NCI-H1417 (cell line): Measurements from ENCODE around the gene OR52N5.

Experiments used
- DNase-seq, 3 experiments: peaks; one replicate each; lab custom pipeline; 2025; lab: John Stamatoyannopoulos, UW

OR52N5 gene

GRCh38 chr11:5783255-5783654 is at the start of gene OR52N5:
Gene OR52N5, minus strand, starts transcription at chr11:5783355. Its CDS starts 4,721 bp downstream, at chr11:5778634.
- no peak for DNase-seq

- DNase-seq = no peak
Observed at GRCh38 chr11:5831196-5831829, 48.2 kb upstream of the OR52N5 start.

GRCh38 chr11:5818245-5818886 is 35.2 kb upstream of the OR52N5 start:
- no peak for DNase-seq

GRCh38 chr11:5815534-5815933 is 32.4 kb upstream of the OR52N5 start:
- DNase-seq = no peak

- no peak for DNase-seq
Observed at GRCh38 chr11:5809905-5810795, 27.0 kb upstream of the OR52N5 start.

GRCh38 chr11:5809122-5809519 is 26.0 kb upstream of the OR52N5 start:
- DNase-seq = no peak

- peak; percentile 29 to 65 (median 38) for DNase-seq
Observed at GRCh38 chr11:5808500-5809121, 25.5 kb upstream of the OR52N5 start, which contains the start of gene OR52N2. Gene OR52N2, plus strand, starts transcription at chr11:5808924. Its CDS starts 11,412 bp downstream, at chr11:5820336.

GRCh38 chr11:5807580-5807979 is 24.4 kb upstream of the OR52N5 start:
- DNase-seq = no peak

- DNase-seq = no peak
Observed at GRCh38 chr11:5803982-5804381, 20.8 kb upstream of the OR52N5 start.

- no peak for DNase-seq
Observed at GRCh38 chr11:5796541-5796940, 13.4 kb upstream of the OR52N5 start.

- DNase-seq = no peak
Observed at GRCh38 chr11:5791165-5791564, 8.0 kb upstream of the OR52N5 start, which contains the start of gene OR52N1. Gene OR52N1, minus strand, starts transcription at chr11:5791265. Its CDS starts 2,449 bp downstream, at chr11:5788816.

- DNase-seq = no peak
Observed at GRCh38 chr11:5767056-5767455, 16.1 kb downstream of the OR52N5 start.

- no peak for DNase-seq
Observed at GRCh38 chr11:5753943-5754342, 29.2 kb downstream of the OR52N5 start, which contains the start of gene OR52N4. Gene OR52N4, plus strand, starts transcription at chr11:5754243. Its CDS starts 498 bp downstream, at chr11:5754741.

GRCh38 chr11:5749836-5750235 is 33.3 kb downstream of the OR52N5 start:
- DNase-seq = no peak

GRCh38 chr11:5746614-5747013 is 36.5 kb downstream of the OR52N5 start:
- DNase-seq = no peak

- DNase-seq = no peak
Observed at GRCh38 chr11:5738431-5738830, 44.7 kb downstream of the OR52N5 start.

- DNase-seq = no peak
Observed at GRCh38 chr11:5737670-5738392, 45.3 kb downstream of the OR52N5 start.

- no peak for DNase-seq
Observed at GRCh38 chr11:5737091-5737490, 46.1 kb downstream of the OR52N5 start.

GRCh38 chr11:5736396-5736795 is 46.8 kb downstream of the OR52N5 start, which contains the start of gene OR56B1:
Gene OR56B1, plus strand, starts transcription at chr11:5736448. Its CDS starts 69 bp downstream, at chr11:5736517.
- DNase-seq = no peak

GRCh38 chr11:5727691-5728090 is 55.5 kb downstream of the OR52N5 start:
- no peak for DNase-seq

- DNase-seq = no peak
Observed at GRCh38 chr11:5726351-5726750, 56.8 kb downstream of the OR52N5 start.
